DOHH2 (cell line): ENCODE data around the gene IL1RAP.

Experiments used
- H3F3A ChIP-seq: fragments of 200-600 bp; sonication (generic), shearing (Covaris generic); 2 replicates; pipeline ENCODE4 v1.6.0; 2016; ENCODE audit warnings: antibody characterized with exemption, mild to moderate bottlenecking; ENCODE audit not compliant: control insufficient read depth, insufficient read depth
- H3K27ac ChIP-seq: fragments of 200-600 bp; sonication (generic); 2 replicates; pipeline ENCODE4 v1.5.1; 2014; ENCODE audit warnings: low read depth, mild to moderate bottlenecking, low read length, moderate library complexity
- H3K27me3 ChIP-seq: fragments of 200-600 bp; sonication (generic); 2 replicates; pipeline ENCODE4 v1.6.1; 2014; ENCODE audit warnings: mild to moderate bottlenecking, low read length, mixed read lengths; ENCODE audit not compliant: control insufficient read depth
- H3K36me3 ChIP-seq: fragments of 200-600 bp; sonication (generic); 2 replicates; pipeline ENCODE4 v1.6.1; 2014; ENCODE audit warnings: mild to moderate bottlenecking, low read length, moderate library complexity, mixed read lengths; ENCODE audit not compliant: control insufficient read depth
- H3K4me1 ChIP-seq: fragments of 200-600 bp; sonication (generic); 2 replicates; pipeline ENCODE4 v1.6.1; 2014; ENCODE audit warnings: mild to moderate bottlenecking, low read length, mixed read lengths; ENCODE audit not compliant: control insufficient read depth
- H3K4me2 ChIP-seq: fragments of 200-600 bp; sonication (generic); 2 replicates; pipeline ENCODE4 v1.6.0; 2014; ENCODE audit warnings: mild to moderate bottlenecking, low read length, moderate library complexity
- H3K4me3 ChIP-seq: fragments of 200-600 bp; sonication (generic); 2 replicates; pipeline ENCODE4 v1.5.1; 2014; ENCODE audit warnings: mild to moderate bottlenecking, low read length, mixed read lengths
- H3K79me2 ChIP-seq: fragments of 200-600 bp; sonication (generic); 2 replicates; pipeline ENCODE4 v1.6.1; 2014; ENCODE audit warnings: mild to moderate bottlenecking, low read length, mixed read lengths; ENCODE audit not compliant: control insufficient read depth
- H3K9me2 ChIP-seq: fragments of 200-600 bp; sonication (generic); replicated peaks from 2 replicates; pipeline ENCODE4 v1.6.1; 2014; ENCODE audit warnings: mild to moderate bottlenecking, low read length, mixed read lengths; ENCODE audit not compliant: control insufficient read depth
- H3K9me3 ChIP-seq: fragments of 200-600 bp; sonication (generic); 2 replicates; pipeline ENCODE4 v1.6.1; 2014; ENCODE audit warnings: antibody characterized with exemption, low read length, mixed read lengths; ENCODE audit not compliant: control insufficient read depth, insufficient read depth
- H4K20me1 ChIP-seq: fragments of 200-600 bp; sonication (generic); 2 replicates; pipeline ENCODE4 v1.6.0; 2014; ENCODE audit warnings: low read depth, mild to moderate bottlenecking, antibody characterized with exemption, low read length, moderate library complexity; ENCODE audit not compliant: control insufficient read depth, insufficient read depth
- CTCF ChIP-seq: fragments of 200-600 bp; sonication (generic); IDR thresholded peaks from one replicate; pipeline ENCODE4 v1.5.1; 2014; ENCODE audit warnings: antibody characterized with exemption, mild to moderate bottlenecking, low read depth, low read length; ENCODE audit not compliant: poor library complexity, severe bottlenecking
- EZH2phosphoT487 ChIP-seq: fragments of 200-600 bp; sonication (generic); IDR thresholded peaks from 2 replicates; pipeline ENCODE4 v1.6.1; 2017; ENCODE audit warnings: borderline replicate concordance, mild to moderate bottlenecking, antibody characterized with exemption, low read length, moderate library complexity, mixed read lengths

Gene IL1RAP

GRCh38 chr3:190496859-190497258, 17.0 kb upstream of the IL1RAP start:
- no peak for TF ChIP-seq CTCF
- TF ChIP-seq EZH2phosphoT487: no peak

GRCh38 chr3:190497811-190498210, 16.1 kb upstream of the IL1RAP start:
- Histone ChIP-seq H3K9me2 (no peaks in the 10 kb centered on the region), H3K4me3 (no peak overlapping the region), H3K4me2 (no peak overlapping the region), H3K27me3 (peaks cover 9% of the 10 kb centered on the region; the same call in 1 of the 2 replicates), H4K20me1 (no peaks in the 10 kb centered on the region), H3K36me3 (no peaks in the 10 kb centered on the region), H3F3A (no peaks in the 10 kb centered on the region), H3K27ac (no peak overlapping the region), H3K79me2 (no peaks in the 10 kb centered on the region), H3K4me1 (no peaks in the 10 kb centered on the region), H3K9me3 (no peaks in the 10 kb centered on the region)
- TF ChIP-seq EZH2phosphoT487 (no peak), CTCF (no peak)

More at GRCh38 chr3:190496859-190497258, 17.0 kb upstream of the IL1RAP start:
- Histone ChIP-seq H3F3A (no peaks in the 10 kb centered on the region), H3K27me3 (peaks cover 9% of the 10 kb centered on the region; the same call in 1 of the 2 replicates), H3K9me3 (no peaks in the 10 kb centered on the region), H3K36me3 (no peaks in the 10 kb centered on the region), H3K27ac (no peak overlapping the region), H3K79me2 (no peaks in the 10 kb centered on the region), H3K4me3 (no peak overlapping the region), H4K20me1 (no peaks in the 10 kb centered on the region), H3K9me2 (no peaks in the 10 kb centered on the region), H3K4me2 (no peak overlapping the region), H3K4me1 (no peaks in the 10 kb centered on the region)

- no peaks in the 10 kb centered on the region for H3K79me2 ChIP-seq
- H4K20me1 ChIP-seq: no peaks in the 10 kb centered on the region
- no peak overlapping the region for H3K4me2 ChIP-seq
- H3K36me3 ChIP-seq: no peaks in the 10 kb centered on the region
- H3K27me3 ChIP-seq: peaks cover 9% of the 10 kb centered on the region; the same call in 1 of the 2 replicates
- no peaks in the 10 kb centered on the region for H3K9me2 ChIP-seq
- no peak overlapping the region for H3K27ac ChIP-seq
- H3F3A ChIP-seq: no peaks in the 10 kb centered on the region
- H3K4me3 ChIP-seq: no peak overlapping the region
- no peaks in the 10 kb centered on the region for H3K4me1 ChIP-seq
- no peaks in the 10 kb centered on the region for H3K9me3 ChIP-seq
- TF ChIP-seq CTCF (no peak), EZH2phosphoT487 (no peak)
Measured at GRCh38 chr3:190498293-190498692, 15.6 kb upstream of the IL1RAP start.

- Histone ChIP-seq H3K4me1 (no peaks in the 10 kb centered on the region), H3K9me2 (no peaks in the 10 kb centered on the region), H3K9me3 (no peaks in the 10 kb centered on the region), H3F3A (no peaks in the 10 kb centered on the region), H3K4me3 (no peak overlapping the region), H3K27ac (no peak overlapping the region), H3K36me3 (no peaks in the 10 kb centered on the region), H4K20me1 (no peaks in the 10 kb centered on the region), H3K27me3 (peaks cover 9% of the 10 kb centered on the region; the same call in 1 of the 2 replicates), H3K79me2 (no peaks in the 10 kb centered on the region), H3K4me2 (no peak overlapping the region)
- TF ChIP-seq EZH2phosphoT487 (no peak), CTCF (no peak)
Measured at GRCh38 chr3:190499122-190499521, 14.8 kb upstream of the IL1RAP start.
